Activated CD8-positive, alpha-beta T cell treated with anti-CD3 and anti-CD28 coated beads for 36 hours (primary cell): ENCODE results near the gene RUNX1. TPM values are rescaled to one million over a fixed set of nuclear protein-coding genes. Genes with fewer than 3 reads are reported as not detected.

ENCODE experiments used
- ATAC-seq: fragments of 200-7000 bp; cut with Tn5 transposase; one replicate; pipeline ENCODE4 v1.10.0; 2021; ENCODE audit warnings: mild to moderate bottlenecking, moderate library complexity
- CTCF ChIA-PET: fragments of 350-600 bp; sonication (Branson Sonifier 250); formaldehyde crosslinking; loops from one replicate; lab custom pipeline; 2021; ENCODE audit warnings: antibody characterized with exemption; lab: Charles Lee
- POLR2A ChIA-PET: fragments of 350-600 bp; sonication (Branson Sonifier 250); formaldehyde crosslinking; loops from one replicate; lab custom pipeline; 2021; ENCODE audit warnings: antibody characterized with exemption; lab: Charles Lee
- DNase-seq: peaks from one replicate; pipeline ENCODE4 v3.0.0-alpha.2; 2020
- H3K27ac Mint-ChIP-seq: one replicate; pipeline ENCODE4 v1.8.0; 2021; ENCODE audit warnings: mild to moderate bottlenecking, mixed read lengths
- H3K27me3 Mint-ChIP-seq: one replicate; pipeline ENCODE4 v1.8.0; 2021; ENCODE audit warnings: mixed read lengths
- H3K36me3 Mint-ChIP-seq: one replicate; pipeline ENCODE4 v1.8.0; 2021; ENCODE audit warnings: low read depth, mixed read lengths
- H3K4me1 Mint-ChIP-seq: one replicate; pipeline ENCODE4 v1.8.0; 2021; ENCODE audit warnings: low read depth, mixed read lengths
- H3K4me3 Mint-ChIP-seq: one replicate; pipeline ENCODE4 v1.8.0; 2021; ENCODE audit warnings: mild to moderate bottlenecking, moderate library complexity, mixed read lengths
- H3K9me3 Mint-ChIP-seq: one replicate; pipeline ENCODE4 v1.8.0; 2021; ENCODE audit warnings: mixed read lengths
- intact Hi-C: fragments of 100-400 bp; cut with micrococcal nuclease; formaldehyde crosslinking; loops from one replicate; pipeline ENCODE4 v1.10.0; 2022
- total RNA-seq, 2 experiments: library from RNA; stranded (reverse); gene quantifications; one replicate each; pipeline ENCODE4 v1.2.3, GENCODE V29; 2021
- TF ChIP-seq, protein P1 (sequence below): fragments of 200-600 bp; IDR thresholded peaks from one replicate; pipeline ENCODE4 v1.8.0; 2022; ENCODE audit warnings: antibody characterized with exemption, mild to moderate bottlenecking

The RUNX1 gene
- total RNA-seq, 2 experiments from 2014 or later: 18.7 to 19.0 TPM

DNA sequence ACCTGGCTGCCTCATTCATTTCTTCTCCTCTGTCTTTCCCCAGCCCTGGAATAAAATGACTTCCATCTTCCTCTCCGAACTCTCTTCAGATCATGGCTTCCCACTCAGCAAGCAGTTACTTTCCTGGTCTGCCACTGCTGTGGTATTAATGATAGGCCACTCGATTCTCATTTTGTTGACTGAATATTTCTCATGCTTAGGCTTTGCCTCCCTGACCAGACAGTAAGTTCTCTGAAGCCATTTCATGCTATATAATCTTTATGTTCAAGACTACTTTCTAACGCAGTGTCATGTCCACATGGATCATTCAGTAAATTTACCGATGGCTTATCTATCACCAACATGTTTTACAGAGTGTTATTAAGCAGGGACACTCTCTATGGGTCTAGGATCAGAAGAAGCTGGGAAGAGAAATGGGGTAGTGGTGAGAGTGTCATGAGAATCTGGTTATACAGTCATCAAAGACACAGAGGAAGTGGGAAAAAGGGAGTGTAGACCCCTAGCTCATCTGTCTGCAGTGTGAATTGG lies 20.6 kb downstream of the RUNX1 start:
- intact Hi-C loops: loop anchor here (5.0 kb wide), 1 partner anchor 41 kb away; no protein-coding TSS in a partner anchor

DNA sequence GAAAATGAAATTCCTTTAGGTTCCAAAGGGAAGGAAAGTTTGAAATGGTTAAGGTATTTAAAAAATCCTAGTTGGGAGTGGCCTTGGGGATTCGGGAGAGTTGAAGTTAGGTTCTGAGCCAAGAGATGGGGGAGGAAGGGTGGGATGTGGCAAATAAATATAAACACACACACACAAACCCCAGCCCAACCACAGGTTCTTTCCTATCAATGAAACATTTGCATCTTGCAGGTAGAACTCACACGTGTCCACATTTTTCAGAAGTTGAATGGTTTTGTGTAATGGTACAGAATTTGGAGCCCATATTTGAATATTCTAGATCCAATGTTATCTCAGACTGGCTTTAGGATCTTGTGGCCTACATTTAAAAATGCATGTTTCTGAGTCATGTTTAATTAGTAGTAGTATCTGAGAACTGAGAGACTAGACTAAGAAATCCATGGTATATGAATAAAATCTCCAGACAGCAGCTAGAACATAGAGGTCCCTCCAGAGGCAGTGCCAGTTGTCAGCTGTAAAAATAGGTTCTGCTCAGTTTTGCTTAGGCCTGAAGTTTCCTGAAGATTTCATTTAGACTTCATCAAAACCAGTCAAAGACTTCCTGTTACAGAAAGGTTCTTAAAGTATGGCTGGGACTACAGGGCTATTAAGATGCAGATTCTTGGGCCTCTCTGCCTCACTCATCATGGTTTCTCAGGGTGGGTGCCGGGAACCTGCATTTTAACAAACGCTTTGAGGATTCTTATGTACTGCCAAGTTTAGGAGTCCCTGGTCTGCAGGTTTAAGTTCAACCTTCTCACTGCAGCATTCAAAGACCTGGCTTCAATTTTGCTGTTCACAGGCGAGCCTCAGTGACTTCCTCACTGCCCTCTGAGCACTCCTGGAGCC lies 21.3 kb downstream of the RUNX1 start:
- DNase-seq (peak; percentile 46), ATAC-seq (no peak)
- no peaks in the 10 kb centered on the region for H3K27me3 Mint-ChIP-seq
- H3K4me3 Mint-ChIP-seq: peak overlapping the region; percentile 80
- TF ChIP-seq, protein P1, sequence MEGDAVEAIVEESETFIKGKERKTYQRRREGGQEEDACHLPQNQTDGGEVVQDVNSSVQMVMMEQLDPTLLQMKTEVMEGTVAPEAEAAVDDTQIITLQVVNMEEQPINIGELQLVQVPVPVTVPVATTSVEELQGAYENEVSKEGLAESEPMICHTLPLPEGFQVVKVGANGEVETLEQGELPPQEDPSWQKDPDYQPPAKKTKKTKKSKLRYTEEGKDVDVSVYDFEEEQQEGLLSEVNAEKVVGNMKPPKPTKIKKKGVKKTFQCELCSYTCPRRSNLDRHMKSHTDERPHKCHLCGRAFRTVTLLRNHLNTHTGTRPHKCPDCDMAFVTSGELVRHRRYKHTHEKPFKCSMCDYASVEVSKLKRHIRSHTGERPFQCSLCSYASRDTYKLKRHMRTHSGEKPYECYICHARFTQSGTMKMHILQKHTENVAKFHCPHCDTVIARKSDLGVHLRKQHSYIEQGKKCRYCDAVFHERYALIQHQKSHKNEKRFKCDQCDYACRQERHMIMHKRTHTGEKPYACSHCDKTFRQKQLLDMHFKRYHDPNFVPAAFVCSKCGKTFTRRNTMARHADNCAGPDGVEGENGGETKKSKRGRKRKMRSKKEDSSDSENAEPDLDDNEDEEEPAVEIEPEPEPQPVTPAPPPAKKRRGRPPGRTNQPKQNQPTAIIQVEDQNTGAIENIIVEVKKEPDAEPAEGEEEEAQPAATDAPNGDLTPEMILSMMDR: no peak
- peaks cover 82% of the 10 kb centered on the region for H3K4me1 Mint-ChIP-seq
- POLR2A ChIA-PET: interaction anchor here (0.9 to 6.1 kb wide), 9 partner anchors 8 to 138 kb away, joined by 3 to 100 read pairs (median 13); partner anchors contain the start of gene RUNX1
- intact Hi-C loops: loop anchor here (2.0 to 5.0 kb wide), 2 partner anchors 17 to 41 kb away; no protein-coding TSS in a partner anchor
- CTCF ChIA-PET: interaction anchor here (1.4 to 4.9 kb wide), 4 partner anchors 20 to 45 kb away, joined by 5 to 16 read pairs (median 10); no protein-coding TSS in a partner anchor
- peaks cover 14% of the 10 kb centered on the region for H3K36me3 Mint-ChIP-seq
- peaks cover 4% of the 10 kb centered on the region for H3K9me3 Mint-ChIP-seq
- peak overlapping the region; percentile 97 for H3K27ac Mint-ChIP-seq

More for the DNA sequence above, 20.6 kb downstream of the RUNX1 start:
- H3K9me3 Mint-ChIP-seq: peaks cover 4% of the 10 kb centered on the region
- ATAC-seq (no peak), DNase-seq (no peak)
- TF ChIP-seq, protein P1: no peak
- POLR2A ChIA-PET: interaction anchor here (0.6 to 6.1 kb wide), 11 partner anchors 8 to 139 kb away, joined by 3 to 100 read pairs (median 3); partner anchors contain the start of gene RUNX1
- CTCF ChIA-PET: interaction anchor here (0.9 to 4.9 kb wide), 5 partner anchors 12 to 141 kb away, joined by 3 to 16 read pairs (median 4); no protein-coding TSS in a partner anchor
- peak overlapping the region; percentile 97 for H3K27ac Mint-ChIP-seq
- peaks cover 15% of the 10 kb centered on the region for H3K36me3 Mint-ChIP-seq
- peaks cover 84% of the 10 kb centered on the region for H3K4me1 Mint-ChIP-seq
- H3K4me3 Mint-ChIP-seq: no peak overlapping the region
- H3K27me3 Mint-ChIP-seq: no peaks in the 10 kb centered on the region

DNA sequence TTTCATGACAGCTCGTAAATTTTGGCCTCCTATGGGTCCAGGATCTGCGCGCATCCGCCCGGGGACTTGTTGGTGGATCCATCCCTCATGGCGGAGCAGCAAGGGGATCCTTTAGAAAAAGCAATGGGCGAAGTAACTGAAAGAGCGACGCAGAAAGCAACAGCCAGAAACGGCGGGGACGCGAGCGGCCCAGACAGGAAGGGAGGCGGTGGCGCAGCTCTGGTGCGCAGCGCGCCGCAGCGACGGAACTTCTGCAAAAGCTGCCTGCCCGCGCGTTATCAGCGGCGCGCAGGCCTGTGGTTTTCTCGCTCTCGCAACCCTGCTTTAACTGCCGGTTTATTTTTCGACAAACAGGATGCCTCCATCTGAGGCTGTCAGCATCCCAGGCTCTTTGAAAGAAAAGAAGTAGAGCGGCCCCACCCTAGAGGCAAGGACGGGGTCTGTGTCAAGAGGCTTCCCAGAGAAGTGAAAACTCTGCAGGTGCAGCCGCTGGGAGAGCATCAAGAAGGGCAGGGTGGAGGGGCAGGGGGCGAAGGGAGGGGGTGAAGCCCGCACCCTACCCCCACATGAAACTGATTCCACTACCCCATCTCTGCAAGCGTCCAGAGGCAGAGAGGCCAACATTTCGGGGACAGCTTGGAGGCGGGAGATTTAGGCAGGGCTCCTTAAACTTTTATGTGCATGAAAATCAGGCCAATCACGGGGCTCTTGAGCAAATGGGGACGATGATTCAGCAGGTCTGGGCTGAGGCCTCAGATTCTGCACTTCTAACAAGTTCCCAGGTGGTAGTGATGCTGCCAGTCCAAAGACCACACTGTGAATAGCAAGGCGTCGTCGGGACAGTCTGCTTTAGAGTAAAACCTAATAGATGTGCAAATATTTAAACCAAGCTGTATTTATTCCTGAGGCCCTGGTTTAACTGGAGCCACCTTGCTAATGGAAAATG lies 22.2 kb downstream of the RUNX1 start:
- Mint-ChIP-seq H3K4me1 (peaks cover 80% of the 10 kb centered on the region), H3K4me3 (peak overlapping the region; percentile 80), H3K36me3 (peaks cover 14% of the 10 kb centered on the region), H3K9me3 (peaks cover 4% of the 10 kb centered on the region), H3K27ac (peak overlapping the region; percentile 97), H3K27me3 (no peaks in the 10 kb centered on the region)
- intact Hi-C loops: loop anchor here (2.0 to 5.0 kb wide), 2 partner anchors 18 to 40 kb away; no protein-coding TSS in a partner anchor
- TF ChIP-seq, protein P1: no peak
- ATAC-seq (peak; percentile 79), DNase-seq (peak; percentile 91)
- CTCF ChIA-PET: interaction anchor here (0.8 to 4.9 kb wide), 15 partner anchors 11 to 139 kb away, joined by 3 to 16 read pairs (median 6); no protein-coding TSS in a partner anchor
- POLR2A ChIA-PET: interaction anchor here (0.9 to 6.1 kb wide), 17 partner anchors 9 to 140 kb away, joined by 3 to 100 read pairs (median 8); partner anchors contain the start of gene RUNX1

DNA sequence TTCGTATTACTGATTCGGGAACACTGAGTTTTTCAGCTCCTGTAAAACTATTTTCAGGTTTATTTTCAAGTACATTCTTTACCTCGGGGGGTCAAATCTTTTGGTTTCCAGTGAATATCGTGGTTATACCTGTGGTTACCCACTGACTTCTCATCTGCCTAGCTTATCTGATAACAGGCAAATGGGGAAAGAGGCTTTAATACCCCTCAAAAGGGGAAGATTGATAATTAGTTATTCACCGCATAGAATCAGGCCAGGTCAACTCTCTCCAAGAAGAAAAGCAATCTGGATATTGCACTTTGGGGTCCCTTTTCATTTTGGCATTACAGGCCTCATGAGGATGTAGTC lies 23.0 kb downstream of the RUNX1 start:
- CTCF ChIA-PET: interaction anchor here (0.8 to 4.9 kb wide), 15 partner anchors 11 to 374 kb away, joined by 3 to 16 read pairs (median 6); no protein-coding TSS in a partner anchor
- no peak for ATAC-seq
- intact Hi-C loops: loop anchor here (2.0 to 5.0 kb wide), 2 partner anchors 19 to 39 kb away; no protein-coding TSS in a partner anchor
- Mint-ChIP-seq H3K4me3 (peak overlapping the region; percentile 80), H3K27ac (peak overlapping the region; percentile 97), H3K36me3 (peaks cover 12% of the 10 kb centered on the region), H3K9me3 (peaks cover 4% of the 10 kb centered on the region), H3K4me1 (peaks cover 83% of the 10 kb centered on the region), H3K27me3 (no peaks in the 10 kb centered on the region)
- POLR2A ChIA-PET: interaction anchor here (0.8 to 6.1 kb wide), 17 partner anchors 10 to 139 kb away, joined by 3 to 100 read pairs (median 8); partner anchors contain the start of gene RUNX1
- TF ChIP-seq, protein P1: no peak
- no peak for DNase-seq
